Head of caudate nucleus (tissue), 42 donors: ENCODE results near the gene RPS5.
"Not testable (repeated sequence)": the region's sequence is repeated elsewhere in the genome, so short reads cannot be mapped to it uniquely, and the experiment has no call there.

Experiments
- DNase-seq, 42 donors: peaks; one replicate each; pipeline versions ENCODE4 v3.0.0 to v3.0.0-alpha.2; 2020 to 2021; ENCODE audit warnings: mixed read lengths in 7 of 42
- intact Hi-C: fragments of 100-400 bp; cut with DNase I; formaldehyde crosslinking; loops from one replicate; pipeline ENCODE4 v1.15.0; 2022

RPS5 gene

DNA sequence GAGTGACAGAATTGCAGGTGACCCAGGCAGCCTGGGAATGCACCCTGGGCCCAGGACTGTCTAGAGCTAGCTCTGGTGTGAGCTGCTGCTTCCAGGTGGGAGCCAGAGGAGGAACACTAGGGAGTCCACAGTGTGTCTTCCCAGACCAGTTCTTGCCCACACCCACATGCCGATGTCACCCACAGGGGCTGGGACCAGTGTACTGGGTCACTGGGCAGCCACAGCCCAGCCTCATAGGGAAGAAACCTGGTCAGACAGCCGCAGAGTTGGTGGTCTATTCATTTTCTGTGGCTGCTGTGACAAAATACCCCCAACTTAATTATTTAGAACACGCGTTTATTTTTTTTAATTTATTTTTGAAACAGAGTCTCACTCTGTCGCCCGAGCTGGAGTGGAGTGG lies 11.5 kb downstream of the RPS5 start:
- DNase-seq: no peak
- intact Hi-C loops: no loop called here

DNA sequence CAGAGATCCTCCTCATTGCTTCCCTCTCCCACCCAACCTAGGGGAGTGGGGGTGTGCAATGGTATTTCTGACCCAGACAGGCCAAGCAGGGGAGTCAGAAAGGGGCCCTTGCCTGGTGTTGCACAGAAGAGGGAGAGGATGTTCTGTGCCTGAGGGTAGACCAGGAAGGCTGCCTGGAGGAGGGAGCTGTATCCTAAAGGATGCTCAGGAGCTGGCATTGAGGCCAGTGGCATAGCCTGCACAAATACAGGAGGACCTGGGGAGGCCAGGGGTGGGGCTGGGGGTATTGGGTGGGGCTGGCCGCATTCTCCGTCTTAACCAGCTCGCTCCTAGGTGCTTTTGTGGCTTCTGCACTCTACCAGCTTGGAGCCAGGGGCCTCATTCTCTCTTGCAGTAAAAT lies 12.8 kb downstream of the RPS5 start:
- DNase-seq: no peak
- intact Hi-C loops: no loop called here

DNA sequence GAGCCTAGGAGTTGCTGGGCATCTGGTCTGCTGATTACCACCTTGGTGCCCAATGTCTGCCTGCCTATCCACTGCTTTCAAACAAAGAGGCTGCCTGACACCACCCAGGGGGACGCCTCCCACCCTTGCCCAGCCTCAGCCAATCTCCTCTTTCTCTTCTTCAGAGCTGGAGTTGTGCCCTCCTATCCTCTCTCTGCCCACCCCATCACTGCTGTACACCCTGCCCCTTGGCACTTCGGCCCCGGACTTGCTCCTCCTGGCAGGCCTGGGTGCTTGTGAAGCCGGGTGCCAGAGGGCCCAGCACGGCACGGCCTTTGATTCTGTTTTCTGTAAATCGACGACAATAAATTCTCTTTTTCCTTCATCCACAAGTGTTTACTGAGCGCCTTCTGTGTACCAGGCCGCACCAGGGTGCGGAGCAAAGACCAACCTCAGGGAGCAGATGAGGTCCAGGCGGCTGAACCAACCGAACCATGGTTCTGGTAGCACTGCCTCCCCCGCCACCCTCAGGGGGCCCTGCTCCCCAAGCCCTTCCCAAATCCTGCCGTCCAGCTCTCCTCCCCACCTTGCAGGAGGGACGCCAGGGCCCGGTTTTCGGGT lies 13.3 kb downstream of the RPS5 start:
- intact Hi-C loops: no loop called here
- peak in 17 of 42 donors; percentile 17 to 62 (median 37) for DNase-seq

DNA sequence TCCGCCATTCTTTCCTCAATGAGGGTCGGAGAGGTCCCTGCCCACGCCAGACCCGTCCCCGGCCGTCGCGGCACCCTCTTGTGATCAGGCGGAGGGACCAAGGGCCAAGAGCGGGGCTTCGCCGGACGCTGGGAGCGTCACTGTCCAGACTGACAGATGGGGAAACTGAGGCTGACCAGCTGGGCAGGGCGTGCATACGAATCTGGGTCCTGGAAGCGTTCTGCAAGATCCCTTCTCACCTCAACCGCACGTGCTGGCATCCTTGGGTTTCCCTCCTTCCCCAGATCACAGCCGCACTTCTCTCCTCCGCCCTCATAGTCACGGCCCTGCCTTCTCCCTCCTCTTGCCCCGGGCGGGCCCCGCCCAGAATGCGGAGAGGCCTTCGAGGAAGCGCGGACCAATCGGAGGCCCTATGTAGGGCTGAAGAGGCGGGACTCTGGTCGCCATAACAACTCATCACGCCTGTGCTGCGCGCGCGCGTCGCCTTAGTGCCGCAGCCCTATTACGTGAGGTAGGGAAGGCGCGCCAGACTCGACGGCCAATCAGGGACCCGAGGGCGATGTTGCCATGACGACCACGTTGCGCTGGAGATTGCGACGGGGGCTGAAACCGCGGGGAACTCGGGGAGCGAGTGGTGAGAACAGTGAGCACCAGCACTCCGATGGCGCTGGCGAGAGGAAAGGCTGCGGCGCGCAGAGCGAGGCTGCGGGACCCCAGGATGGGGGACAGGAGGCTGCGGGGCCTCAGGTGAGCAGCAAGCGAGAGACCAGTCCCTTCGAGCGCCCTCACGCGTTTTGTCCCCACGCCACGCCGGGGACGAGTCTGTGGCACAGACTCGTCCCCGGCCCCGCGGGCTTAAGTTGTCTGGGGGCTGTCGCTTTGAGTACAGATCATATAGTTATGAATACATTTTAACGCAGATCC lies 14.1 kb downstream of the RPS5 start:
- intact Hi-C loops: no loop called here
- peak; percentile 98 to 100 (median 99) for DNase-seq

DNA sequence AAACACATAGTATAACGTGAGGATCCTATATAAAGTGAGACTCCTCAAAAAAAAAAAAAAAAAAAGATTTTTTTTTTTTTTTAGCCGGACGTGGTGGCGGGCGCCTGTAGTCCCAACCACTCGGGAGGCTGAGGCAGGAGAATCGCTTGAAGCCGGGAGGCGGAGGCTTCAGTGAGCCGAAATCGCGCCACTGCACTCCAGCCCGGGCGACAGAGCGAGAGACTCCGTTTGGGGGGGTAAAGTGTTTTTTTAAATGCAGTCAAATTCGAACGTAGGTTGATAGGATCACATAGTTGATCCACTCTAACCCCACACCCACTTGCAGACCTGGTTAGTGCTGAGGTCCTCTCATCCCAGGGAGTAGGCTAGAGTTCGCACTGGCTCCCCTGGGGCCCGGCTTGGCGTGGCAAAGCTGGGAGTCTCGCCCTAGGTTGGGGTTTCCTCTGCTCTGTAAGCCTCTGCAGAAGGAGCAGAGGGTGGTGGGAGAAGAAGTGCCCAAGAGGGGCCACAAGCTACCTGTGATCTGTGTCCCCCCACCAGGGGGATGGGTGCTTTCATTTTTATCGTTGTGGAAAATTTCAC lies 14.9 kb downstream of the RPS5 start:
- DNase-seq: no peak
- intact Hi-C loops: no loop called here

DNA sequence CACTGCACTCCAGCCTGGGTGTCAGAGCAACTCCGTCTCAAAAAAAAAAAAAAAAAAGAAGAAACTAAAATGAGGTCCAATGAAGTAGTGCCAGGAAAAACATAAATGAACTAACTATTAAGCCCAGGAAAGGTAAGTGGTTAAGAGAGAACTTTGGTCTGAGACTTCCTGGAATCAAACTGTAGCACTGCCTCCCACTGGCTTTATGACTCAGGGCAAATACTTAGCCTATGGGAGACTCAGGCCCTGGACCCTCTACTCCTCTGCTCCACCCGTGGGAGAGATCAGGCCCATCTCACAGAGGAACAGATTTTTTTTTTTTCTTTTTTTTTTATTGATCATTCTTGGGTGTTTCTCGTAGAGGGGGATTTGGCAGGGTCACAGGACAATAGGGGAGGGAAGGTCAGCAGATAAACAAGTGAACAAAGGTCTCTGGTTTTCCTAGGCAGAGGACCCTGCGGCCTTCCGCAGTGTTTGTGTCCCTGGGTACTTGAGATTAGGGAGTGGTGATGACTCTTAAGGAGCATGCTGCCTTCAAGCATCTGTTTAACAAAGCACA lies 16.9 kb downstream of the RPS5 start:
- DNase-seq, intact Hi-C loops: not testable (repeated sequence)

DNA sequence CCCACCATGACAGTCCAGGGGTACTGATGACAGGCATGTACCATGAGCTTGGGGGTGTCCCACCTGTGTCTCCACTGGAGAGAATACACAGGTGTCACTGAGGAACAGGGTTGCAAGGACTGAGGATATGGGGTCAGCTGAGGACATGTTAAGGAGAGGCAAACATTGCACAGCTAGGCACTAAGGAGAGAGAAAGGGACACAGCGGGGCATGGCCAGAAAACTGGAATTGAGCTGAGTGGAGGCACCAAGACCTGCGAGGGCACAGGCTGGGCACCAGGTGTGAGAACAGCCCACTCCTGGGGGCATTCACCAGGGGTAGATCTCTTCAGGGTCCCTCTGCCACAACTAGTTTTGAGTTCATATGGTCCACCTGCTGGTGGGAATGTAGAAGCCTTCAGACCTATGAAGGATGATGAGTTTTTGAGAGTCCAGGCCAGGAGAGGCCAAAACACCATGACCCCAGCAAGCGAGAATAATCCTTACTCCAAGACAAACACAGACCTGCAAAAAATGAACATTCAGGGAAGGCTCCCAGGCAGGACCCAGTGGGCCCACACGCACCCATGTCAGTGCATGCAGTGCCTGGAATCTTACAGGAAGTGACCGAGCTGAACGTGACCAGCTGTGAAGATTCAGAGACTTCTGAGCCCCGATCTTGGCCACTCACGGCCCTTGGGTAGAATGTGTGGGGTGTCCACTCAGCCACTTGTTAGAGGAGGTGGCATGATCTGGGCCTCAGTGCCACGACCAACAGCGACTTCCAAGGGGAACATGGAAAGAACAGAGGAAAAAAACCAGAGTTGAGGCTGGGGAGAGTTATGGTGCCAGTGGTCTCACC lies 20.0 kb downstream of the RPS5 start:
- no peak for DNase-seq
- intact Hi-C loops: no loop called here

DNA sequence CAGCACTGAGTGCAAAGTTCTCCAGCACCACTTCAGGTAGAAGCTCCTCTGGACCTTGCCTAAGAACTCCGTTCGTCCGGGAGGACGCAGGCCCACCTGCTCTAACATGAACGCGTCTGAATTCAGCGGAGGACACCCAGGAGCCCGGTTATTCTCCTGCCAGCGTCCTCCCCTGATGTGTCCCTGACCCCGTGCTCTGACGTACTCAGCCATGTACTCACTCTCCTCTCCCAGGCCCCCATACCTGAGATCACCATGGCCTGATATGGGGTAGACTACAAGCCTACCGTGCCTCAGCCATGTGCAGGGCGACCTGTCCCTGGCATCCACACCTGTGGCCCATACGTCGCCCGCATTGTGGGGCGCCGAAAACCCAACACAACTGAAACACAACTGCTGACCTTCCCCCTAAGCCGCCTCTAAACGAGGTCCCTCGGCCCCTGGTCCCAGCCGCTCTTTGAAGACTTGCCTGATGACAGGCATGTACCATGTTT lies 20.6 kb downstream of the RPS5 start:
- no peak for DNase-seq
- intact Hi-C loops: no loop called here

DNA sequence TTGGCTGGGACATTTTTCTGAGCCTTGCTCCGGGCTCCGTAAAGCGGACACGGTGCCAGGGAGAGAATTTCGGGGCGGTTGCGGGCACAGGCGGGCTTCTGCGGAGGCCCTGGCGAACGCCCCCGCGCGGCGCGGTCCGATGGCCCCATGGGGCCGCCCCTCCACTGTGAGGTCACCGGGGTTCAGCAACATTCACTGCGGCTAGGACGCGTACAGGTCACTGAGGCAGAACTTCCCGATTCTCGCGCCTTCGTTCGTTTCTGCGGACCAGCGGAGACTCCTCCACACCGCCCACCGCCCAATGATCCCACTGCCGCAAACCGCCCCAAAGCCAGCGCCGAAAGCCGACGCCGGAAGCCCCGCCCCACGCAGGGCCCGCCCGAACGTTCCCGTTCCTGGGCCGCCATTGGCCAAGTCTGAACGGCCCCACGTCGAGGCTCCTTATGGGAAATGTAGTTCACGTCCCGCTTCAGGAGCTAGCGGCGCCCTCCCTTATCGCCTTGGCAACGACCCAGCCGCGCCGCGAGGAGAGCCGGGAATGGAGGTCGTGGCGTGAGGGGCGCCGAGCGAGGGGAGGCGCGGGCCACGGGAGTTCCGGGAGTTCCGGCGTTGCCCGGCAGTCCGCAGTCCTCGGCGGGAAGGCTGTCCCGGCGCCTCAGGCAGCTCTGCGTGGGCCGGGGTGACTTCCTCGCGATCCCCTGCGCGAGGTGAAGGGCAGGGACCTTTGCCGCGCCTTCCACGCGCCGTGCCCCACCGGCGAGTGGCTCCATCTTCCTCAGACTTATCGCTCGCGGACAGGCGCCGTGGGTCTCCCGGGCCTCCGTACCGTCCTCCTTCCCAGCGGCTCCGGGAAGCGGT lies 21.3 kb downstream of the RPS5 start, which contains the start of gene ZNF584:
Gene ZNF584, plus strand, starts transcription at position 498 of the 858 bp plus-strand sequence. CDS start 499 bp downstream, outside the sequence.
- intact Hi-C loops: no loop called here
- DNase-seq: peak; percentile 93 to 99 (median 98)

DNA sequence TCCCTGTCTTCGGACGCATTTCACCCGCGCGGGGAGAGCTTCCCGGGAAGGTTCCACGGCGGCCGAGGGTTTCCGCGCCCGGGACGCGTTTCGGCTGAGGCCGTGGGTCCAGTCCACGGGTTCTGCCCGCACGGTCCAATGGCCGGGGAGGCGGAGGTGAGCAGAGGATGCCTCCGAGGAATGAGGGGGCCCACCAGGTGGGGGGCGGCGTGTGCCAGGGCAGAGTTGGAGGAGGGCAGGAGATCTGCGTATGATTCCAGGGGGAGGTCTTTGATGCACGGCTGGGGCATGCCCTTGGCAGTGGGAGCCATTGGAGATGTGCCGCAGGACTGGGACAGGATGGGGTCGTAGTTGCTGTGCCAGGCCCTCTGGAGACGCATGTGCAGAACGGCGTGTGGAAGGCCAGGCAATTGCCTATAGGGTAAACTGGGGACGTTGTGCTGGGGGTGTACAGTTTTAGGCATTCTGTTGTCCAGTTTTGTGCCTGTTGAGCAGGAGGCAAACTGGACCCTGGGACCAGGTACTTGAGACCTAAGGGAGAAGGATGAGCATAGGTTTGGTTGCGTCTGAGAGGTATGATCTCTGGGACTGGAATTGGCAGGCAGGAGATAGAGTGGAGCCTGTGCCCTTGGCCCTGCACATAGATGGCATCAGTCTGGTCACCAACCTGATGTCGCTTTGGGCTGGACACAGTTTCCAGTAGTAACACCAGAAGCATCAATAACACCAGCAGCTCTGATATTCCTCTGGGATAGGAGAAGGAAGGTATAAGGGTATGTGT lies 22.1 kb downstream of the RPS5 start:
- intact Hi-C loops: no loop called here
- DNase-seq: peak in 17 of 42 donors; percentile 13 to 52 (median 30)

DNA sequence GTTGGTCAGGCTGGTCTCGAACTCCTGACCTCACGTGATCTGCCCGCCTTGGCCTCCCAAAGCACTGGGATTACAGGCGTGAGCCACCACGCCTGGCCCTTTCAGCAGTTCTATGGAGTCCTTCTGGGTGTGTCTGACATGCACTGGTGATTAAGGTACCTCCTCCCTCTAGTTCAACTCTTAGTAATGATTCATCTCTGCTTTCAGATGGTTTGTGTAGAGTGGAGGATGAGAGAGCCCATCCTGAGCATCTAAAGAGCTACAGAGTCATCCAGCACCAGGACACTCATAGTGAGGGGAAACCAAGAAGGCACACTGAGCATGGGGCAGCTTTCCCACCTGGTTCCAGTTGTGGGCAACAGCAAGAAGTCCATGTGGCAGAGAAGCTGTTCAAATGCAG lies 29.5 kb downstream of the RPS5 start:
- no peak for DNase-seq
- intact Hi-C loops: no loop called here

DNA sequence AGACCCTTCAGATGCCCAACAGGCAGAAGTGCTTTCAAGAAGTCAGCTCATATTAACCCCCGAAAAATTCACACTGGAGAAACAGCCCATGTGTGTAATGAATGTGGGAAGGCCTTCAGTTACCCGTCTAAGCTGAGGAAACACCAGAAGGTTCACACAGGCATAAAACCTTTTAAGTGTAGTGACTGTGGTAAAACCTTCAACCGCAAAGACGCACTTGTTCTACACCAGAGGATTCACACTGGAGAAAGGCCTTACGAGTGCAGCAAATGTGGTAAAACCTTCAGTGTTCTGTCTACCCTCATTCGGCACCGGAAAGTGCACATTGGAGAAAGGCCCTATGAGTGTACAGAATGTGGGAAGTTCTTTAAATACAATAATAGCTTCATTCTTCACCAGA lies 30.0 kb downstream of the RPS5 start:
- intact Hi-C loops: no loop called here
- DNase-seq: no peak

DNA sequence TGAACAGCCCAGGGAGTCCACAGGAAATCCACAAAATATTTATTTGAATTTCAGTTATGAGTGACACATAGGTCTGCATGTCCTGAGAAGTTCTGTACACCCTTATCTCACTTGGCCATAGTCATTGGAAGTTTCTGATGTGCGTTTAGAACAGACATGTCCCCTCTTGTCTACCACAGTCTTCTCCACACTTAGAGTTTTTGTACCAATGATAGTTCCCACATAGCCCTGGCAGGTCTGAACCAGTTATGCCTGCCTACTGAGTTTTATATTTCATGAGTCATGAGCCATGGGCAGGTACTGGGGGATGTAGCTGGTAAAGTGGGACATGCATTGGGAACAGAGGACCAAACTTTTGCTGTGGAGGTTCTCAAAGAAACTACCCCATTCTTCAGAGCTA lies 41.5 kb downstream of the RPS5 start:
- intact Hi-C loops: no loop called here
- DNase-seq: no peak

DNA sequence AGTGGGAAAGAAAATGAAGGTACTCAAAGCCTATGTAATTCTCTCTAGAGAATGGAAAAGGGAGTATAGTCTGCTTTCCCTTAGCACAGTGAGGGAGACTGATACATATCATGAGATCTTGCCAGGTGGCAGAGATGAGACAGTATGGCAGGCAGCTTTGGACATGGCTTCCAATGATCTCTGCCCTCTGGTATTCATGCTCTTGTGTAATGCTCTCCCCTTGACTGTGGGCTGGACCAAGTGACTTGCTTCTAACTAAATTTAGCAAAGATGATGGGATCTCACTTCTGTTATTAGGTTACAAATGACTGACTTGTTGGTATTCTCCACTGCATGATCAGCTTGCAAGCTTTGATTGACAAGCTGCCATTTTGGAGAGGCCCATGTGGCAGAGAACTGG lies 42.7 kb downstream of the RPS5 start:
- intact Hi-C loops: no loop called here
- no peak for DNase-seq

DNA sequence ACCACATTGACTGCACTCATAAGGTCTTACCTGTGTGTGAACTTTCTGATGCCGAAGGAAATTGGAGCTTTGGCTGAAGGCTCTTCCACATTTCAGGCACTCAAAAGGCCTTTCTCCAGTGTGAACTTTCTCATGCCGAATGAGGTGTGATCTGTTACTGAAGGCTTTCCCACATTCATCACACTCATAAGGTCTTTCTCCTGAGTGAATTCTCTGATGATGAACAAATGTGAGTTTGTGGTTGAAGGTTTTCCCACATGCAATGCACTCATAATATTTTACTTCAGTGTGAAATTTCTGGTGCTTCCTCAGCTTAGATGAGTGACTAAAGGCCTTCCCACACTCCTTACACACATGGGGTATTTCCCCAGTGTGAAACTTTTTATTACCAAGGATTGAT lies 47.1 kb downstream of the RPS5 start:
- intact Hi-C loops: no loop called here
- no peak for DNase-seq

DNA sequence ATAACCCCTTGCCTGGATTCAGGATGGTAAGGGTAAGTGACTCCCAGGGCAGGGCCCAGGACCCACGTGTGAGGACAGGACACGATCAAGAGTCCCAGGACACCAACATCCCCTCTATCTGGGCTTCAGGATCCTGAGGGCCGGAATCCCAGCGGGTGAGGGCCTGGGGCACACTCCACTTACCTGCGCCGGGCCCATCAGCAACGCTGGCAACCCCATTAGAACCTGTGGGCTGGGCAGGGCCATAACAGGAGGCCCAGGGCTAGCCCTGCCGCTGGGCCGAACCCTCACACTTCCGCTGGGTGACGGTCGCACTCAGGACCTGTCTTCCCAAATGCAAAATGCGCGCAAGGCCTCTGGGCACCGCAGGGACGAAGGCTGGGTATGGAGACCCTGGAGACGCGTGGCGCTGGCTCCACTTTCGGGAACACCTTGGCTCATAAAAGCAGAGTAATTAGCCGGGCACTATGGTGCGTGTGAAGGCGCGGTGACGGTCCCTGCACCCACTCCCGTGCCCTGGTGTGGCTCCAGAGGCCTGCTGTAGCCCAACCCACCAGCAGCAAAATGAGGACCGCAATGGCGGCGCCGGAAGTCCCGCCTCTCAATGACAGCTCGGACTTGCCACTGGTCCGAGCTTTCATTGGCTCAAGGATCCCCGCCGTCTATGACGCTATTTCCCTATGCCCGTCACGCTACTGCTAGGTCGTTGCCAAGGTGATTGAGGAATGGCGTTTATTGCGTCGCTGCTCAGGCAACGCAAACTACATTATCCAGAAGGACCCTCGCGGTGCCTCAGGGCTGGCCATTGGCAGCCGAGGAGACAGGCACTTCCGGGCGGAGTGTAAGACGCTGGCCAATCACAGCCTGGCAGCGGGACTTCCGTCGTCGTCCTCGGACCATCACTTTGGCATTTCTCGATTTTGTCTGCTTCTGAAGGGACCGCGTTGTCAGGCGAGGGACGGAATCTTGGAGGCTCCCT lies 52.8 kb downstream of the RPS5 start, which contains the start of gene ZNF132:
Gene ZNF132, minus strand, starts transcription at position 578 of the 979 bp plus-strand sequence. Its CDS starts 332 bp downstream, at position 246.
- DNase-seq: peak; percentile 96 to 100 (median 99)
- intact Hi-C loops: no loop called here
